NCI-H1092 treated with DMSO at 0.1 percent for 48 hours (cell line): ENCODE results near the gene DRC3.

Source experiments
- DNase-seq: peaks from one replicate; lab custom pipeline; 2025; lab: John Stamatoyannopoulos, UW

Gene DRC3

DNA sequence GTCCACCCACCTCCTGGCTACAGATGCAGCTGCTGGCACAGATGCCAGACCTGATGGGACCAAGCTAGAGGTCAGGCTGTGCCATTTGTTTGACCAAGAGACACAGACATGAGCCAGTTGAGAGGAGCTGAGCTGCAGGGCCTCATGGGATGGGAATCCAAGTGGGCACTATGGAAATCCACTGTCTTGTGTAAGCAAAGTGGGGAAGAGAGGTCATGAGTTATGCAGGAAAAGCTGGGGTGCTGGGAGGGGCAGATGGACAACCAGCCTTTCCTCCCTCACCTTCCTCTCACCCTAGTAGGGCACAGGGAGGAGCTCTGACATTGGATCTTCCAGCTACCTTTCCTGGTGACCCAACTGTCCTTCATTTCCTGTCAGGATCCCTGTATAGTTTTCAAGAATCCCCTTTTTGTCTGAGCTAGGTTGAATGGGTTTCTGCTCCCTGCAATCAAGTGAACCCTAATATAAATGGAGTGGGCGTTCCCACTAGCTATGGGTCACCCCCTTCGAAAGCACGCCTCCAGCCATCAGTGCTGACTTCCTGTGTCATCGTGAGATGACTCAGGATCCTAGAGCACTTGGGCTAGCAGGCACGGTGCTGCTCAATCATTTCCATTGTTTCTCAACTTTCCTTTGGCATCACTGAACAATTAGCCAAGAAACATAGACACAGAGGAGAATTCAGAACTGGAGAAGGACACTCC lies 52.7 kb downstream of the DRC3 start:
- DNase-seq, result no peak

DNA sequence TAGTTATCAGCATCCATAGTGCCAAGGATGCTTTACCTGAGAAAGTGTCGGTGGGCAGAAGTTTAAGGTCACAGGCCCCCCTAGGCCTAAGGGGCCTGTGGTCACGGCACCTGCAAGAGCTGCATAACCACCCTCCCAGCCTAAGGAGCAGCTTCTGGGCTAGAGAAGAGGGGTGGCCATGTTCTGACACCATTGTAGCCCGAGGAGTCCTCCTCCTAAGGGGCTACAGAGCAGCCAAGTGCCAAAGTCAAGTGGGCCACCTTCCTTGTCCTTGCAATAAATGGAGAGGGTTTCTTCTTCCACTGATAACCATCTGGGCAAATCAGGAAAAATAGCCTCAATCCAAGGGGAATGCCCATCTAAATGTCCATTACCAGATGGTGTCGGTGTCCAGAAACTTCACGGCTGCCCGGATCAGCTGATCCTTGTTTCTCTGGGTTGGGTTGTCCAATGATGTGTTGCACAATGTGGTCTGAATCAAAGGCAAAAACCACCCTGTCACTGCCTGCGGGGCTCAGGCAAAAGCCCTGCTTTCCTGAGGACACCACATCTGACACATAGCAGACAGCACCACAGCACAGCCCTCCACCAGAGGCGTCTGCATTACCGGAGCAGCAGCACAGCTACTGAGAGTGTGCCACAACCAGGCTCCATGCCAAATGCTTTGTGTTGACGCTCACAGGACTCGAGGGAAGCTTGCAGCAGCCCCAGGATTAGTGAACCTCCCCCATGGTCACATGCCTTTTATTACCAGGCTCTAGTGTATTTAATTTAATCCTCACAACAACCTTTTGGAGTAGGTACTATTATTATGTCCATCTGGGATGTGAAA lies 53.5 kb downstream of the DRC3 start:
- peak; percentile 57 for DNase-seq

DNA sequence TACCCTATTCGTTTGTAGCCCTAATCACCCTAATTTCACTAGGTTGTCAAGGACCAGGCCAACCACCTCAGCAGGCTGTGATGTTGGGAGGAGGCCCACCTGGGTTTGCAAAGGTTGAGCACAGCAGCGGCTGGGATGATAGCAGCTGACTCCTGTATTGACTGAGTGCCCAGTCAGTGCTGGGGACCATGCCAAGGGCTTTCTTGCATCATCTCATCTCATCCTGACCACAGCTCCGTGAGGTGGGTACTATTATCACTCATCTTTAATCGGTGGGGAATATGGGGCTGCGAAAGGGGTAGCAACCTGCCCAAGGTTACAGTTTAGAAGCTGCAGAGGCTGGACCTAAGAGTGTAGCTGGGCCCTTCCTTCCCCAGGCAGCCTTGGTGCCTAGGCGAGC lies 54.6 kb downstream of the DRC3 start:
- DNase-seq, result peak; percentile 52

DNA sequence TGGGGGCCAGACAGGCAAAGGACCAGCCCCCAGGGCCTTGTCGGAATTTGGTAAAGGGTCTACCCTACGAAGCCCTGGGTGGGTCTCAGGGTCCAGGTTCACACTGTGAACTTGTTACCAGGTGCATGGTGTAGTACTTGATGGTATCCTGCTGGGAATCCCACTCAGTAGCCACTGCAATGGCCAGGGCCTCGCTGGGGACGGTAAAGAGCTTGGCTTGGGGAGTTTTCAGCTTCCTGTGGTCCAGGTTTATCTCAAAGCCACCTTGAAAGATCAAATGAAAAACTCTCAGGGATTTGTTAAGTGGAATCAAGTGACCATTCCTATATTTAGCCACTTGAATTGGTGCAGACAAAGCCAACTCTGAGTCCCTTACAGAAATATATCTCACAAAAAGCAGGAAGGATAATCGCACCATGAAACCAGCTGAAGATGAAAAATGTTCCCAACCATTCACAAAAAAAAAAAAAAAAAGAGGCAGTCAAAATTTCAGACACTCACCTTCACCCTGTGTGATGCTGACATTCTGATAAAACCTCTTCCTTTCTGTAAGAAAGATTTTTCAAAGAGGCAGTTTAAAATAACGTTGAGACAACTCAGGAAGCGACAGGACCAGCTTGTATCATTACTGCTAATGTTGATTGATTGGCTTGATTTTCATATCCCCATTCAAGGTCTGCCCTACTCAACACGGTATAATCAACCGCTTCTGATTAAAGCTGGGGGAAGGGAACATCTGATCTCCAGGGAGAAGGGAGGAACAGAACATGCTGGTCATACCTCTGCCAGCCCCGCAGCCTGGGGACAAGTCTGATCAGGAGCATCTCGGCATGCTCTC lies 55.7 kb downstream of the DRC3 start:
- DNase-seq, result peak; percentile 77

DNA sequence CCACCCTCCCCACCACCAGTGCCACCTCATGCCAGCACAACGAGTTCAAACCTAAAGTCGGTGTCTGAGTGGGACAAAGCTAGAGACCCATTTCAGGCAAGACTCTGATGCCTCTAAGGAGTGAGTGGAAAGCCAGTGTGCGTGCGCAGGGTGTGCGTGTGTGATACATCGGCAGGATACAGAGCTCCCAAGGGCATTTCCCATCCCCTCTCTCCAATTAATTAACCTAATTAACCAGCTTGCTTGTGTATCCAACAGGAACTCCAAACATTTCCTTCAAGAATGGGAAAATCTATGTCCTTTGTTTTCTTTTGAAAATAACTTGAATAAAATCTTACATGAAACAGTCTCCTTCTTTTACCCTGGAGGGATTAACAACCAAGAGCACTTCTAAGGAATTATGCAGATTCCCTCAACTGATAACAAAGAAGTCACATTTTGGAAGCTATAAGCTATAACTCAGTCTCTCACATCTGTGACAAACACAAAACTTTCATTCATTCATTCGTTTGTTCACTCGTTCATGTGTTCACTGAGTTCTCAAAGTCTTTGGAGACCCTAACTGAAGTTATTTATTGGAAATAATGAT lies 56.4 kb downstream of the DRC3 start:
- DNase-seq, result no peak

DNA sequence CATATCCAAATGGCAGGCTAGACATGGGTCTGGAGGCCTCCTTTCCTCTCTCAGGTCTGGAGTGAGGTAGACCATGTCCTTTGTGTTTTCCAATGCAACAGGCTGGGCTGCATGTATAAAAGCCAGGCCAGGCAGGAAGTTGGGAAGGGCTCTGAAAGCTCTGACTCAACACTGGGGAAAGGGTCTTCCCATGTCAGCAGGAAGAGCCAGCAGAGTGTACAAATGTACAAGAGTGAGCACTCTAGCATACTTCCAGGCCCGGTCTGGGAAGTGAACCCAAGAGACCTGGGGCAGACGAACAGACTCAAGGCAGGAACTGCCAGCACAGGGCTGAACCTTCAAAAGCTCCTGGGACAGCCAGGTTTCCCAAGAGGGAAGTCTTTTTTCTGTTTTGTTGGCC lies 59.3 kb downstream of the DRC3 start:
- DNase-seq, result no peak

DNA sequence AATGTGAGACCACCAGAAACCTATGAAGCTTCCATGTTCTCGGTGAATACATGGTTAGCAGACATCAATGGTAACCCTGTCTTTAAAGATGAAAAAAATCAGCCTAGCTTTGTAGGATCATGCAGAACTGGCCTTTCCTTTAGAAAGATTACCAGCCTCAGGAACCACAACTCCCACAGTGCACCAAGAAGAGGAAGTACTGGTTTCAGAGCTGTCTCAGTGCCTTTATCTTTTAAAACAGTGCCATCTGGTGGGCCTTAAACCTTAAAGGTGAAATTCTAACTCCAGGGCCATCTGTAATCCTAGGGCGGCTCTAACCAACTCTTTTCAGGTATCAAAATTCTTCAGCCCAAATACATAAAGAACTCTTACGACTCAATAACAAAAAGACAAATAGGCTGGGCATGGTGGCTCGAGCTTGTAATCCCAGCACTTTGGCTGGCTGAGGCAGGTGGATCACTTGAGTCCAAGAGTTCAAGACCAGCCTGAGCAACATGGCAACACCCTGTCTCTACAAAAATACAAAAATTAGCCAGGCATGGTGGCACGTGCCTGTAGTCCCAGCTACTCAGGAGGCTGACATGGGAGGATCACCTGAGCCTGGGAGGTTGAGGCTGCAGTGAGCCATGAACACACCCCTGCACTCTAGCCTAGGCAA lies 60.9 kb downstream of the DRC3 start:
- peak; percentile 79 for DNase-seq

DNA sequence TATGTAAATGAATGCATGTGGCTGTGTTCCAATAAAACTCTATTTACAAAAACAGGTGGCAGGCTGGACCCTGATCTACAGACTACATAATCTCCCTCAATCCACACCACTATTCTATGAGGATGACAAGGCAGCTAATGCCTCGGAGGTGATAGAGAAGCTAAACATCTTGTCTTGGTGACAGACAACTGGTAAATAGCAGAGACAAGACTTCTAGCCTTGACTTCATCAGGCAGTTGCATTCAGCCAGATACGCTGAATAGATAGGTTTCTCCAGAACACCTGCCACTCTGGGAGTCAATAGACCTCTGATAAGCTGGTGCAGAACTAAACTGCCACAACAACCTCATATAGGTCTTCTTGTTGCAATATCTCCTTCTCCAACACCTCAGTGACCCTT lies 63.0 kb downstream of the DRC3 start:
- no peak for DNase-seq

DNA sequence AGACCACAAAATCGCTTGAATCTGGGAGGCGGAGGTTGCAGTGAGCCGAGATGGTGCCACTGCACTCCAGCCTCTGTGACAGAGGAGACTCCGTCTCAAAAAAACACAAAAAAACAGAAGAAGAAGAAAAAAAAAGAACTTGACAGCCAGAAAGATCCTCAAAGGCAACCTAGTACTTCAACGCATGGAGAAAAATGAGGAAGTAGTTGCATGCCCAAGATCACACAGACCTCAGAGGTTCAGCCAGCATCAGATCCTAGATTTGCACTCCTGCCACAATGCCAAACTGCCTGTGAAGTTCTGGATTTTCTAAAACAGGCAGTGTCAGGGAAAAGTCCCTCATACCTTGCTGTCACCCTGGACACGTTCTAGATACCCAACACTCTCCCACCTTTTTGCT lies 64.8 kb downstream of the DRC3 start:
- DNase-seq, result no peak

DNA sequence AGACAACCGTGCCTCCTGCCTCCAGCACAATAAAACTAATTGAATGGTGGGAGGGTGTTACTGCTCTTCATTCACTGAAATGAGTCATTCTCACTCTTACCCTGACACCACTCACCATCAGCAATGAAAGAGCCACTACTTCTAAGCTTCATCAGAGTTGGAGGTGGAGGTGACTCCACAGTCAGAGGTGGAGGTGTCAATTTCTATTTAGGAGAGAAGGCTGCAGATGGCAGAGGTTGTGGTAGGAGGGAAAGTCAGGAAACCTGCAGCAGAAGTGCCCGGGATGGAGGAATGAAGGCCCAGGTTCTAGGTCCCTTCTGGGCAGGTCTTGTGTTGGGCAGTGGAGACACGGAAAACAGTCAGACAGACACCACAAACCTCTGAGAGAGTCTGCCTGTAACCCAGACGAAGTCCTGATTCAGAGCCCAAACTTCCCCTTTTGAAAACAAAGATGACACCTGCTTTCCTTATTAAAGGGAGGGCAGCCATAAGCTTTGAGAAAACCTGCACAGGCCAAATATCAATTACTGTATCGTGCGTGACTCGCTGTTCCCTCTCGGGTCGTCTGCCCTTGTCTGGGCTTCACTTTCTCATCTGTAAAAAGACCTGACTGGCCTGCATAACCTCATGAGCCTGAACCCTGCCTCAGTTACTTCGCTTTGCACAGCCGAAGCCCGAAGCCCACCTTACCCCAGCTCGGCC lies 65.6 kb downstream of the DRC3 start:
- no peak for DNase-seq

DNA sequence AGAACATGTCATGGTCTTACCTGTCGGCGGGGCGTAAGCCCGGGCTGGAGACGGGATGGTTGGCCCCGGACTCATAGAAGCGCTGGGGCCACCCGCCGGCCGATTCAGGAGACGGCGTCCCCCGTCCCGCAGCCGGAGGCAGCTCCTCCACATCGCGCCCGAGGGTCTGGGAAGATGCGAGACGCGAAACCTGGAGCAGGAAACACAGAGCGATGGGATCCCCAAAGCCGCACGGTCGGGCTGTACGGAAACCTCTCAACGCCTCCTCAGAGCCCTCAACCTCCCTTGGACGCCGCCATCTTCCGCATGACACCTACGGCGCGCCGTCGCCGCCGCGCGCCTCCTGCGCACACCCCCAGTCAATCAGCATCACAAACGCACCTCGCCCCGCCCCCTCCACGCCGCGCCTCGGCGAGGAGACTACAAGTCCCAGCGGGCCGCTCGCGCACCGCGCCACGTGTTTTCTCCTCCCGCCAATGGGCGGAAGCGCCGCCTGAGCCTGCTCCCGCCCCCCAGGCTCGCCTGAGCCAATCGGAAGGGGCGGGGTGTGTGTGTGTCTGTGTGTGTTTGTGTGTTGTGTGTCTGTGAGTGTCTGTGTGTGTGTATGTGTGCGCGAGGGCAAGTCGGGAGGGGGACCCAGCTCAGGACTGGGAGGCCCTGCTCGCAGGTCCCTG lies 66.3 kb downstream of the DRC3 start, which contains the start of the genes ATPAF2 and GID4:
Gene ATPAF2, minus strand, starts transcription at position 308 of the 674 bp plus-strand sequence. Its CDS starts 155 bp downstream, at position 153.
Gene GID4, plus strand, starts transcription at position 548 of the 674 bp plus-strand sequence. Its CDS starts 57 bp downstream, at position 605.
- peak; percentile 93 for DNase-seq

DNA sequence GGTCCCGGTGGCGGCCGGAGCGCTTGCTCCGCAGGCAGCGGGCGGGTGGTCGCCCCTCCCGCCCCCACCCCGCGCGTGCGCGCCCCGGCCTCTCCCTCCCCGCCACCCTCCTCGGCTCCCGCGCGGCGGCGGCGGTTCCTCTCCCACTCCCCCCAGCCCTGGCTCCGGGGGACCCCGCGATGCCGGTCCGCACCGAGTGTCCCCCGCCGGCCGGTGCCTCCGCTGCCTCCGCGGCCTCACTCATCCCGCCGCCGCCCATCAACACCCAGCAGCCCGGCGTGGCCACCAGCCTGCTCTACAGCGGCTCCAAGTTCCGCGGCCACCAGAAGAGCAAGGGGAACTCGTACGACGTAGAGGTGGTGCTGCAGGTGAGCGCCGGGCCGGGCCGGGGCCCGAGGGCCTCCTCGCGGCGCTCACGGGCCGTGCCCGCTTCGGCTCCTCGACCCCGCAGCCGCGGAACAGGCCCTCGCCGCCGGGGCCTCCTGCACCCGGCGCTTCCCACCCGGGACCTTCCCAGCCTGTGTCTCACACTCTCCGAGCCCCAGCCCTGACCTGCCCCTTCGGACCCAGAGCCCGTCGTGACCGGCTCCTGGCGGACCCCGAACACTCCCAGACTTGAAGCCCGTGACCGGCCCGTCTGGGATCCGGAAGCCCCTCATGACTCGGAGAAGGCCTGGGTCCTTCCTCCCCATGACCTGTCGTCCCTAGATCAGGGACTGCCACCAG lies 67.0 kb downstream of the DRC3 start:
- DNase-seq, result peak; percentile 12

DNA sequence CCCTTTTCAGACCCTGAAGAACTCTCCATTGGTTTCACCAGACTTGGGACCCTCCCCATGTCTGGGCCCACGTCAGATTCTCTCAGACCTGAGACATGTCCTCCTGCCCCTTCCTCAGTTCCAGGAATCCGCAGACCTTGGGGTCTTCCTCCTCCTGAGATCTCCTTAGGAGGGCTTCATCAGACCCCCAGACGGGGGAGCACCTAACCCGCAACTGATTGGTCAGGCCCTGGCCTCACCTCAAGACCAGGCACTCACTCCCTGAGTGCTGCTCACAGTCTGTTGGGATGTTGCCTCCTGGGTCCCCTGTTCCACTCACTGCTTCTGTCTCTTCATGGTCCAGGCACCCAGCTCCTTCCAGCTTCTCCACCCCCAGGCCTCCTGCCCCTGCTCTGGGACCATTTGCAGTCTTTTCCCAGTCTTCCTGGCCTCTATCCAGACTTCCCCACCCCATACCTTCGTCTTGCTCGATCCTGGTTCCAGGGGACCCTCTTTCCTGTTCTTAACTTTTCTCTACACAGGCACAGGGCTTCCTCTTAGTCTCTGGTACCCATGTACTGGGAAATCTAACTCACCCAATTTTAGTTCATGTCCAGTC lies 67.7 kb downstream of the DRC3 start:
- no peak for DNase-seq

DNA sequence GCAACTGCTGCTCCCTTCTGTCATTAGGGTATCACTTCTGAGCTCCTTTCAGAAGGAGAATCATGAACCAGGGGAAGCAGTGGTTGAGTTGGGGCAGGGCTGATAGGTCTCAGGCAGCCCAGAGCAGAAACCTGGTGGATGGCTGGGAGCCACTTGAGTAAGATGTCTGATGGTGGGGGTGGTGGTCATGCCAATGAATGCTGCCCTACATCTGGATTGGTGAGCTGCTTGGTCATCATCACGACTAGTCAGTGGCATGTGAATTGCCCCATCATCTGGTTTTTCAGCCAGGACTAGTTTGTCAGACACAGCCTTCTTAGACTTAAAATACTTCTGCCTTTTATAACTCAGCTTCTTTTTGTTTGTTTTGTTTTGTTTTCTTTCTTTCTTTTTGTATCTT lies 69.1 kb downstream of the DRC3 start:
- no peak for DNase-seq

DNA sequence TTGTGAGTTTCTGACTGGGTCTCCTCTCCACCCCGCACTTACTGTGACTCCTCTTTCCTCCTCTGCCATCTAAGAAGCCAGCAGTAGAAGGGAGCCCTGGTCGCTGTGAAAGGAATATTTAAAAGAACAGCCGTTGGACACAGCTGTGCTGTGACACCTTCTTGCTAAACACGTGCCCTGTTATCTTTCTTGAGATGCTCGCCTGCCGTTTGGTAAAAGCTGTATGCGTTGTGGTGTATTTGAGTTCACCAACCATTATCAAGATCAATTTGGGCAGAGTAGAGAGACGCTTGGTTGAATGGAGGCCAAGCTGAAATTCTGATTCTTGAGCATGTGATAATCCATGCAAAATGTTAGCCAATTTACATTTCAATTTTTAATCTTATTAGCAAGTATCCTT lies 70.3 kb downstream of the DRC3 start:
- no peak for DNase-seq

DNA sequence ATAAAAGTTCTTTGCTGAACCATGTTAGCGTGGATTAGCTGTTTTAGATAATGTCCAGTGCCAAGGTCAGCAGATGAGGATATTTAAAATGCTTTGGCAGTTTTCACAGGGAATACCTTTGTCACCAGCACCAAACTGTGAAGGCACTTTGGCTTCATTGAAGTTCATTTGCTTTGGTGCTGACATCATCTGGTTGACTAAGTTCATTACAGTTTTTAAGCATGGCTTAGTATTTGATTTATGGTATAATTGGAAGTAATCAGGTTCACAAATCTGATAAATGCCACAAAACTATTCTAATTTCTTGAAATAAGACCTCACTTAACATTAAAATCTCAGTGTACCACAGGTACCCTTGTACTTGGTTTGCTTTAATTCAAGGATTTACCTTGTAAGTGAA lies 70.8 kb downstream of the DRC3 start:
- DNase-seq, result no peak

DNA sequence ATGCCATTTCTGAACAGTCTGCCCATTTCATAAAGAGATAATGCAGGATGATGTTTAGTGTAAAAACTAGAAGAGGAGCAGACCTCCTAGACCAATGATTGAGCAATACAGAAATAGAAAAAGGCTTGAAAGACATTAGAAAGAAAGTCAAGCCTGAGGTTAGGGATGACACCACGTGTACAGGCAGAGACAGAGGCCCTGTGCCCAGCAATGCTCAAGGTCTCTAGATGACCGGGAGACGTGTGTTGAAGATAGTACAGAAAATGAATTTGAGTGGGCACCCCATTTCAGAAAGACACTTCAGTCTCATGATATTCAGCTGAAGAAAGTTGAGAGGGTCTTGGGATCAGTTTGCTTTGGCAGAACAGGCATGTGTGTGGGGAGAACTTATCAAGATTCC lies 71.9 kb downstream of the DRC3 start:
- DNase-seq, result no peak

DNA sequence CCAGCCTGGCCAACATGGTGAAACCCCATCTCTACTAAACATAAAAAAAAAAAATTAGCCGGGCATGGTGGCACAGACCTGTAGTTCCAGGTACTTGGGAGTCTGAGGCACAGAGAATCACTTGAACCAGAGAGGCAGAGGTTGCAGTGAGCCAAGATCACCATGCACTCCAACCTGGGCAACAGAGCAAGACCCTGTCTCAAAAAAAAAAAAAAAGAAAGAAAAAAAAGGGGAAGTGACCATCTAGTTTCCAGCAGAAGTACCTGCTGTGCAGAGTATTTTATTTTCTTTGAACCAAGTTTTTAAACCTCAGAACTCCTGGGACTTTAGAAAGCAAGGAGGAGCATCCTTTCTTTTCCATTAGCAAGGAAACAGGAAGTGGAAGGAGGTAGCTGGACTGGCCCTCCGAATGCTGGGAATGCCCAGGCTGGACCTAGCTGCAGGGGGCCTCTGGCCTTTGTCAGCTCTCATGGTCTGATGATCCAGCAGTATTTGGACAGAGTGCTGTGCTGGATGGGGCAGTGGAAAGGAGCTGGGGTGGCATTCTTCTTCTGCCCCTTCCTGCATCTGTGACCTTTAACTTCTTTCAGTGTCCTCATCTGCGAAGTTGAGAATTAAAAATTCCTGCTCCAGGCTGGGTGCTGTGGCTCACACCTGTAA lies 73.2 kb downstream of the DRC3 start:
- DNase-seq, result no peak

DNA sequence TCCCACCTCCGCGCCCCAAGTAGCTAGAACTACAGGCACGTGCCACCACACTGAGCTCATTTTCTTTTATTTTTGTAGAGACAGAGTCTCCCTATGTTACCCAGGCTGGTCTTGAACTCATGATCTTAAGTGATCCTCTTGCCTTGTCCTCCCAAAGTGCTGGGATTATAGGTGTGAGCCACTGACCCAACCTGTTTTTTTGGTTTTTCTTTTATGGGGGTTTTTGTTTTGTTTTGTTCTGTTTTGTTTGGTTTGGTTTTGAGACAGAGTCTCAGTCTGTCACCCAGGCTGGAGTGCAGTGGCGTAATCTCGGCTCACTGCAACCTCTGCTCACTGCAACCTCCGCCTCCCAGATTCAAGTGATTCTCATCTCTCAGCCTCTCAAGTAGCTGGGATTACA lies 82.9 kb downstream of the DRC3 start:
- DNase-seq, result no peak
